Measurements from ENCODE around the gene ADGRG3.
"Not testable (repeated sequence)": the region's sequence is repeated elsewhere in the genome, so short reads cannot be mapped to it uniquely, and the experiment has no call there.

The ADGRG3 gene

DNA sequence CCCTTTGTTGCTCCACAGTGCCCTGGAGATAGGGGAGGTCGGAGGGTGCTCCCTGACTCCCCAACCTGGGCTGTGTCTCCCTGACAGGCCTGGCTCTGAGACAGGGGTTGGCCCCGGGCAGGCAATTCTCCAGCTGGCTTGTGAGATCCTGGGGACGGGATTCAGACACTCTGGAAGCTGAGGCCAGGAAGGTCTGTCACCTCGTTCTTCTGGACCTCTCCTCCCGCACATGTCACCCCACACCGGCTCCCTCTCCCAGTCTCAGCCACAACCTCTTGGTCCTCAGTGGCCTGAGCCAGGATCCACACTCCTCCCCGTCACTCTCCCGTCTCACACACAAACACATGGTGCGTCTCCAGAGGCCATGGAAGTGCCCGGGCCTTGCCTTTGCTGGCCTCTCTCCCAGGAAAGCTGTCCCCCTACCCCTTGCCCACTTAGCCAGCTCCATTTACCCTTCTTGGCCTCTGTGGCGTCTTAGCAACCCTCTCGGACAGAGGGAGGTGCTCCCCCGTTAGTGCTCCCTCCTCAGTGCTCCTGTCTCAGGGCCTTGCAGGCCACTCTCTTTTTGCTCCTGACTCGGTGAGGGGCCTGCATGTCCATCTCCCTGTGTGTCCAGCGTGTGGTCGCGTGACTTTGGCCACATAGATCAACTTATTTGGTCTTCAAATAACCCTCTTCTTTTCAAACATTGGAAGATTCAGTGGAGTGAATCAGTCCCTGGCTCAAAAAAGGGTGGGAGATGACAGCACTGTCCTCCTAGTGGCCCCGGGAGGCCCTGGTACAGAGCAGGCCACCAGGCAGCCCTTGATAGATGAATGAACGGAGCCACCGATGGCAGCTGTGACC, 747 bp downstream of the ADGRG3 start:
- no peak for DNase-seq (ENCODE audit: low read depth in 2 of 2)
- TF ChIP-seq, protein P1, sequence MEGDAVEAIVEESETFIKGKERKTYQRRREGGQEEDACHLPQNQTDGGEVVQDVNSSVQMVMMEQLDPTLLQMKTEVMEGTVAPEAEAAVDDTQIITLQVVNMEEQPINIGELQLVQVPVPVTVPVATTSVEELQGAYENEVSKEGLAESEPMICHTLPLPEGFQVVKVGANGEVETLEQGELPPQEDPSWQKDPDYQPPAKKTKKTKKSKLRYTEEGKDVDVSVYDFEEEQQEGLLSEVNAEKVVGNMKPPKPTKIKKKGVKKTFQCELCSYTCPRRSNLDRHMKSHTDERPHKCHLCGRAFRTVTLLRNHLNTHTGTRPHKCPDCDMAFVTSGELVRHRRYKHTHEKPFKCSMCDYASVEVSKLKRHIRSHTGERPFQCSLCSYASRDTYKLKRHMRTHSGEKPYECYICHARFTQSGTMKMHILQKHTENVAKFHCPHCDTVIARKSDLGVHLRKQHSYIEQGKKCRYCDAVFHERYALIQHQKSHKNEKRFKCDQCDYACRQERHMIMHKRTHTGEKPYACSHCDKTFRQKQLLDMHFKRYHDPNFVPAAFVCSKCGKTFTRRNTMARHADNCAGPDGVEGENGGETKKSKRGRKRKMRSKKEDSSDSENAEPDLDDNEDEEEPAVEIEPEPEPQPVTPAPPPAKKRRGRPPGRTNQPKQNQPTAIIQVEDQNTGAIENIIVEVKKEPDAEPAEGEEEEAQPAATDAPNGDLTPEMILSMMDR (IDR thresholded peaks at IDR 0.05; ENCODE audit: low read depth, low read length): no peak
- H3K4me3 ChIP-seq (replicated peaks in 1 of 2; ENCODE audit: low read depth in 2 of 2, low read length in 2 of 2): no peak overlapping the region

DNA sequence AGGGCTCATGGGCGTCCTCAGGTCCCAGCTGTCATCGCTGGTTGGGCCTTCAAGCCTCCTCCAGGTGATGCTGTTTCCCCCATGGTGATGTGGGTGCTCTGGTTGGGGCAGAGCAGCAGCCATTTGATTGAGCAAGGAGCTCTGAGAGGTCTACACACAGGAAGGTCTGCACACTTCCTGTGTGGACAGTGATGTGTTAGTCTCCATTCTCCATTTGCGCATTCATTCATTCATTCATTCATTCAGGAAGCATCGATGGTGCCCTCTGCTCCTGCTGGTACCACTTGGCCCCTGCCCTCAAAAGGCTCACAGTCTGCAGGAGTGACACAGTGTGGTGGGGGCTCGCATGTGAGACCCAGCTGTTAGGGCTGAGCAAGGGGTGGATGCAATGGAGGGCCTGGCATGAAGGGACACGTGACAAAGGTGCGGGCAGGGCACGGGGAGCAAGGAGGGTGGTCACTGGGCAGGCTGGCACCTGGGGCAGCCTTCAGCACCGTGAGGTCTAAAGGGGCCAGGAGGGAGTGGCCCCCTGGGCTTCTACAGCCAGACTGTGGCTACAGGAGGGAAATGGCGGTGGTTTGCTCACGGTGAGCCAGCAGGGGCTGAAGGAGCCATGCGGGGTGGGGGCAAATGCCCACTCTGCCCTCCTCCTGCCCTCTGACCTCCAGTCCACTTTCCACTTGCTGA, 1.5 kb downstream of the ADGRG3 start:
- TF ChIP-seq, protein P1 (IDR thresholded peaks at IDR 0.05; ENCODE audit: low read depth, low read length): no peak
- no peak for DNase-seq (ENCODE audit: low read depth in 2 of 2)
- H3K4me3 ChIP-seq (replicated peaks in 1 of 2; ENCODE audit: low read depth in 2 of 2, low read length in 2 of 2): no peak overlapping the region

DNA sequence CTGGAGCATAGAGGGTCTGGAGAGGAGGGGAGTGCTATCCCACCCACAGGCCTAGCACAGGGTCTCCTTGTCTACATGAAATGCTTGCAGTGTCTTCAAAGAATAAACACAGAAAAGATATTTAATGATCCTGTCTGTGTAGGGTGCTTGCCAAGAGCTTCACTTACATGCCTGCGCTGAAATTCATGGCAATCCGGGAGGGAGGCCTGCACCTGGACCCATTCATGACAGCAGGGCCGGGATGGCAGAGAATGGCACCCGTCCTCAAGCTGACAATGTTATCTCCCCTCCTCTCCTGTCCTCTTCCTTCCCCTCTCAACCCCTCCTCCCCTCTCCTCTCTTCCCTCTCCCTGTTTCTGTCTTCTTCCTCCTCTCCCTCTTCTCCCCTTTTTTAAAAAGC, 2.1 kb downstream of the ADGRG3 start:
- TF ChIP-seq, protein P1 (IDR thresholded peaks at IDR 0.05; ENCODE audit: low read depth, low read length): no peak
- no peak for DNase-seq (ENCODE audit: low read depth in 2 of 2)
- H3K4me3 ChIP-seq (replicated peaks in 1 of 2; ENCODE audit: low read depth in 2 of 2, low read length in 2 of 2): no peak overlapping the region

DNA sequence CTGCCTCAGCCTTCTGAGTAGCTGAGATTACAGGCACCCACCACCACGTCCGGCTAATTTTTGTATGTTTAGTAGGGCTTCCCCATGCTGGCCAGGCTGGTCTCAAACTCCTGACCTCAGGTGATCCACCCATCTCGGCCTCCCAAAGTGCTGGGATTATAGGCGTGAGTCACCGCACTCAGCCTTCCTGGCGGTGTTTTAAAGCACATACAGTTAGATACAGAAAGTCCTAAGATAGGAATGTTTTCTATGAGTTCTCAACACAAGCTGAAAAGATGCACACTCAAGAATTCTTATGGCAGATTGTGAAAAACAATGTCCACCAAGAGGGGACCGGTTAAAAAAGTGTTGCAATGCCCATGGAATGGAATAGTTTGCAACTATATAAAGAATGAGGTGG, 3.3 kb downstream of the ADGRG3 start:
- DNase-seq (ENCODE audit: low read depth in 2 of 2): peak; percentile 16 to 31
- not testable (repeated sequence) for H3K4me3 ChIP-seq (replicated peaks in 1 of 2; ENCODE audit: low read depth in 2 of 2, low read length in 2 of 2)

DNA sequence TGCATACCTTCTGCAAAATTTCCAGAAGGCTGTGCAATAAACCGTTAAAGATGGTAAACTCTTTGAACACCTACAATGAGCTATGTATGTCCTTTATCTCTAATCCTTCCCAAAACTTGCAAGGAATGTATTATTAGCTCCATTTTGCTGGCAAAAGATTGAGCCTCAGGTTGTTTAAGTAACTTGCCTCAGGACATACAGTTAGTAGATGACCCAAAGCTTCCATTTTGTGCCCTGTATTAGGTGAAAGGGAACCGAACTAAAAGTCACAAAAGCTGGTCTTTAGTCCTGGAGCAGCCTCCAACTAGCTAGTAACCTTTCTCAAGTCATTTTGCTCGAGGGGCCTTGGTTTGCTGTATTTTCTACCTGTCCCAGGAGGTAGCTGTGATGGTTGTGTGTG, 4.3 kb downstream of the ADGRG3 start:
- no peak for DNase-seq (ENCODE audit: low read depth in 2 of 2)
- no peak overlapping the region for H3K4me3 ChIP-seq (replicated peaks in 1 of 2; ENCODE audit: low read depth in 2 of 2, low read length in 2 of 2)
- TF ChIP-seq, protein P1 (IDR thresholded peaks at IDR 0.05; ENCODE audit: low read depth, low read length): no peak

DNA sequence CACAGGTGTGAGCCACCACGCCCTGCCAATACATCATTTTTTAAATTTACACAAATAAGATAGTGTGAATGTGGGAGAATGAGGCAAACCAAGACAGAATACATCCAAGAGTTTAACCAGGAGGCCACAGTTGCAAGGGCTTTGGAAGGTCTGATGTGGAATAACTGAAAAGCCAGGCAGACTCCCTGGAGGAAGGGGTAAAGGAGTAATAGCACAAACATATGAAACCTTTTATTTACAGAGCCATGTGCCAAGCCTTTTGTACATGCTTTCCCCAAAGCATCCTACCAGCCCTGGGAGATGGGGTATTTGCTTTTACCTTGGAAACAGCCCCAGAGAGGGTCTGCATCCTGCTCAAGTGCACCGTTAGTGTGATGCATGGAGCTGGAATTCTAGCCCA, 4.7 kb downstream of the ADGRG3 start:
- no peak overlapping the region for H3K4me3 ChIP-seq (replicated peaks in 1 of 2; ENCODE audit: low read depth in 2 of 2, low read length in 2 of 2)
- DNase-seq (ENCODE audit: low read depth in 2 of 2): no peak
- TF ChIP-seq, protein P1 (IDR thresholded peaks at IDR 0.05; ENCODE audit: low read depth, low read length): no peak

DNA sequence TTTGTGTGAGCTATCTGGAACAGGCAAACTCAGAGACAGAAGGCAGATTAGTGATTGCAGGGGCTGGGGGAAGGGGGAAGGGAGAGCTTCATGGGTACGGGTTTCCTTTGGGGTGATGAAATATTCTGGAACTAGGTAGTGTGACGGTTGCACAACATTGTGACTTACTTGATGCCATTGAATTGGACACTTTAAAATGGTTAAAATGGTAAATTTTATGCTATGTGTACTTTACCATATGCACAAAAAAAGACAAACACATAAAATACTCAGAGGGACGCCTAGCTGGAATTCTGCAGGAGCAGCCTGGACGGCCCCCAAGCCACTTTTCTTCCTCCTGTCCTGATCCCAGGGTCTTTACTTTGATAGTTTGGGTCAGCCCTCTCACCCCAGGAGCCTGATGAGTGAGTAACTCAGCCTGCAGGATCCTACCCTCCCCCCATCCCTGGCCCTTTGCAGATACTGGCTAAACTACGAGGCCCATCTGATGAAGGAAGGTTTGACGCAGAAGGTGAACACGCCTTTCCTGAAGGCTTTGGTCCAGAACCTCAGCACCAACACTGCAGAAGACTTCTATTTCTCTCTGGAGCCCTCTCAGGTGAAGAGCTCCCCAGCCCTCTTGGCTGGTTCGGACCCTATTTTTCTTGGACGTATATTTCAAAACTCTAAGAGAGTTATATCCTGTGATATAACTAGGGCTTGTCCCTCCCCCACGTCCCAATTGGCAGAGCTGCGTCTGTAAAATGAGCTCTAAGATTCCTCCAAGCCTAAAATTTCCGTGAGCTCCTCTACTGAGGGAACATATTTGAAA, 7.8 kb downstream of the ADGRG3 start:
- TF ChIP-seq, protein P1 (IDR thresholded peaks at IDR 0.05; ENCODE audit: low read depth, low read length): no peak
- no peak overlapping the region for H3K4me3 ChIP-seq (replicated peaks in 1 of 2; ENCODE audit: low read depth in 2 of 2, low read length in 2 of 2)
- peak; percentile 19 to 57 for DNase-seq (ENCODE audit: low read depth in 2 of 2)
